ENCODE results near the gene RCBTB2. TPM values are rescaled to one million over a fixed set of nuclear protein-coding genes. Genes with fewer than 3 reads are reported as not detected.

The RCBTB2 gene
- total RNA-seq, 1 donor from 2014 or later: 13.5 TPM

DNA sequence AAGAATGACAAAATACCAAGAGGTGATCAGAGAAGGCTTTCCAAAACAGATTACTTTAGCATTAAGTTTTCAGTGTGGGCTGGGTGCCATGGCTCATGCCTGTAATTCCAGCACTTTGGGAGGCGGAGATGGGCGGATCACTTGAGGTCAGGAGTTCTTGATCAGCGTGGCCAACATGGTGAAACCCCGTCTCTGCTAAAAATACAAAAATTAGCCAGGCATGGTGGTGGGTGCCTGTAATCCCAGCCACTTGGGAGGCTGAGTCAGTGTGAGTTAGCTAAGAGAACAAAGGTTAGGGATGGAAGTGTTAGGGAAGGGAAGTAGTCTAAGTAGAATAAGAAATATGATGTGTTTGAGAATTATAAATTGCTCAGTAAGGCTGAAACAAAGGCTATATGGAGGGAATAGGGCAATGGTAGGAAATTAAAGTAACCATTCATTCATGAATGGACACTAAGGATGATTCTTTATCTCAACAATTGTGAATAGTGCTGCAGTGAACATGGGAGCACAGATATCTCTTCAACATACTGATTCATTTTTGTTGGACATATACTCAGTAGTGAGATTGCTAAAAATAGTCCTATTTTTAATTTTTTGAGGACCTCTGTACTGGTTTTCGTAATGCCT is 3.9 kb upstream of the RCBTB2 start:
- ATAC-seq (no peak), DNase-seq (no peak)
- intact Hi-C loops (cut with micrococcal nuclease): no loop called here

DNA sequence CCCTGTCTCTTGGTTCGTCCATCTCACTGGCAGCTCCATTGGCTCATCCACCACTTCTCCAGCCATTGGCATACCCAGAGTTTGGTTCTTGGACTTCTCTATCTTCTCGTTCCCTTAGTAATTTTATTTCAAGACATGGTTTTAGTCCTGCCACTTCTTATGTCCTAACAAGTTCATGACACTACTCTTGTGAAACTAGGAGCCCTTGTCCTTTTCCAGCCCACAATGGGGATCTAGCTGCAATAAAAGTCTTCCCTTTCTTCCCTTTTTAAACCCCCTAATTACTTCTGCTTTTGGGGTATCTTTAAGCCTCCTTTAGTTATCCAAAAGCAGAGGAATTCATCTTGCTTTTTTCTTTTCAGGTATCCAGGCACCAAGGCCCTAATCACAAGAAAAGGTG is 2.9 kb upstream of the RCBTB2 start:
- ATAC-seq (no peak), DNase-seq (no peak)
- intact Hi-C loops (cut with micrococcal nuclease): no loop called here

DNA sequence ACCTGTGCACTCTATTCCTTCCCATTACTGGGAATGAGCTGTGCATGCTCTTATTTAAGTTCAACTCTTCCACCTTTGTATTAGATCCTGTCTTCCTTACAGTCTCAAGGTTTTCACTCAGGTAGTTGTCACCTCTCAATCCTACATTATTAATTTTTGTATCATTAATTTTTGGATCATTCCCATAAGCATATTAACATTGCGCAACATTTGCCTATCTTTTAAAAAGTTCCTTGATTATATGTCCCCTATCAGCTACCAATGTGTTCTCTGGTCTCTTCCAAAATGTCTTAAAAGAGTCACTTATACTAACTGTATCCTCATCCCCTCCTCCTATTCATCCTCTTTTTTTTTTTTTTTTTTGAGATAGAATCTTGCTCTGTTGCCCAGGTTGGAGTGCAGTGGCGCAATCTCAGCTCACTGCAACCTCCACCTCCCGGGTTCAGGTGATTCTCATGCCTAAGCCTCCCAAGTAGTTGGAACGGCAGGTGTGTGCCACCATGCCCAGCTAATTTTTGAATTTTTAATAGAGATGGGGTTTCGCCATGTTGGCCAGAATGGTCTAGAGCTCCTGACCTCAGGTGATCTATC is 2.1 kb upstream of the RCBTB2 start:
- intact Hi-C loops (cut with micrococcal nuclease): no loop called here
- ATAC-seq: no peak

DNA sequence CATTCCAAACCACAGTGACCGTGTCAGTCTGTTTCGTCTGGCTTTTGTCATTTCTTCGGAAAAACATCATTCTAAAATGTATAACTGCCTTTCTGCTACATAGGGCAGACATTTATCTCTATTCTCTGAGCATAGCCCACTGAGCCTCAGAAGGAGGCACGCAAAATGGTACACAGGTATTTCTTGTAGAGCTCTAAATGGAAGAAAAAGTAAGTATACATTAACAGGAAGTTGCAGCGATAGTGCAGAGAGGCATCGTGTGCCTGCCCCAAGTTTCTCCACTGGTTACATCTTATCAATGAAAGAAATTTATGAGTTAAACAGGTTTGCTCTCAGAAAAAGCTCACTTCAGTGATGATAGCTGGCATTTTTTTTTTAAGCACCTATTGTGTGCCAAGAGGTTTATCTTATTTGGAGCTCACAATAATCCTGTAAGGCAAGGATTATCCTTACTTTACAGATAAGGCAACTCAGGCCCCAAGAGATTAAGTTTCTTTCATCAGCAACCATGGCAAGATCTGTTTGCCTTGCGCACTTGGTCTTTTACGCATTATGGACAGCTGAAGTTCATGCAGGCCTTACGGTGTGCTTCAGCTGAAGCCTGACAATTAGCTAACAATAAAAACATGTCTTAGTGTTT is 1.2 kb upstream of the RCBTB2 start:
- intact Hi-C loops (cut with micrococcal nuclease): no loop called here
- ATAC-seq (no peak), DNase-seq (no peak)

More for the DNA sequence above, 2.1 kb upstream of the RCBTB2 start:
- DNase-seq: no peak

DNA sequence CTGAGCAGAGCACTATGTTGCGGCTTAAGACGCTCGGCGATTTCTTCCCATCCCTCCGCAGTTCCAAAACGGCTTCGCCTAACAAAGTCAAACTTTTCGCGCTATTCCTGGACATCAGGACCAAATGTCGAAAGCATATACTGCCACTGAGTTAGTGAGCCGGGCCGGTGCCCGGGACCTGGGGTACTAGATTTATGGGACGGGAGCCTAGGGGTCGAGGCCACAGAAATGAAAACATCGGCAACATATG is 699 bp downstream of the RCBTB2 start:
- intact Hi-C loops (cut with micrococcal nuclease): no loop called here
- ATAC-seq (peak; percentile 43), DNase-seq (no peak)

DNA sequence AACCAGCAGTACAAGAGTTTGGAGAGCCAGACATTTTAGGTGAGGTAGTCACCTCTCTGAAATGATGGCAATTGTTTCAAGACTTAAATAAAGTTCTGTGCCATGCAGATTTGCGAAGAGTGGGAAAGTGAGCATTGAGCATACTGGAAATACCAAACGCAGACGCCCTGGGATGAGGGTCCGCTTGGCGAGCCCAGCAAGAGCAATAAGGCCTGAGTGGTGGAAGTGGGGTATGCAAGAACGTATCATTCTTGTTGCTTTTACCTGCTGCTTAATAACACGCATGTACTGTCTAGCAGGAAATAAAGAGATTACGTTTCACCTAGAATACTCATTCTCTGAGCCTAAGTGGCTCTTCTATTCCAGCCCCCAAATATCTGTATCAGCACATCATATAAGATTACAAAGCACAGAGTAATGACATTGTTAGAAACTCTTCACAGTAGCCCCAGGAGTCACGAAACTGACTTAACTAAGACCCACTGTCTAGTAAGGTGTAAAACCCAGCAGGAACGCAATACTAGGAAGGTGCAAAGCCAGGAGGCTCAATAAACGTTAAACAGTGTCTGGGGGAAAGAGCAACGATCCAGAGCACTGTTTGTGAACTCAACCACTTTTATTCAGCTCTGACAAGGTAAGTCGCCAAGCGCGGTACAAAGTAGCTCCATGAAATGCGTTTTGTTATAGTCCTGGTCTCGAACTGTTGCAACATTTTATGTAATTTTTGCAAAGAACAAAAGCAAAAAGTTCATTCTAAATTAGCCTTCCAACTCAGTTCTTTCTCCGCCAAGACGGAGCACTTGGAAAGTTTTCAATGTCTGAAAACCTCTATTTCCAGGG is 1.2 kb downstream of the RCBTB2 start:
- DNase-seq (no peak), ATAC-seq (peak; percentile 2)
- intact Hi-C loops (cut with micrococcal nuclease): no loop called here

DNA sequence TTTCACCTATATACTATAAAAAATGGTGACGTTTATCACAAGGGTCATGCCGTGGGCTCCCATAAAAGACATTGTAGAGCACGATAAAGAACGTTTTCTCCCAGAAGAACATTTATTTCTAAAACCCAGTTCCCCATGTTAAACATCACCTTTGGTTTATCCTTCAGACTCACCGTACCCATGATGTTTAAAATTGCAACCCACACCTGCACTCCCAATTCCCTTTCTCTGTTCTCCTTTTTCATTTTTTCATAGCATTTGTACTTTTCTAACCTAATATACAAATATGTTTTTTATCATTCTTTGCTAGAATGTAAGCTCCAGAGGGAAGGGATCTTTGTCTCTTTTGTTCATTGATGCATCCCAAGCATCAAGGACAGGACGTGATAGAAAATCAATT is 2.0 kb downstream of the RCBTB2 start:
- ATAC-seq: no peak
- DNase-seq: no peak
- intact Hi-C loops (cut with micrococcal nuclease): no loop called here

DNA sequence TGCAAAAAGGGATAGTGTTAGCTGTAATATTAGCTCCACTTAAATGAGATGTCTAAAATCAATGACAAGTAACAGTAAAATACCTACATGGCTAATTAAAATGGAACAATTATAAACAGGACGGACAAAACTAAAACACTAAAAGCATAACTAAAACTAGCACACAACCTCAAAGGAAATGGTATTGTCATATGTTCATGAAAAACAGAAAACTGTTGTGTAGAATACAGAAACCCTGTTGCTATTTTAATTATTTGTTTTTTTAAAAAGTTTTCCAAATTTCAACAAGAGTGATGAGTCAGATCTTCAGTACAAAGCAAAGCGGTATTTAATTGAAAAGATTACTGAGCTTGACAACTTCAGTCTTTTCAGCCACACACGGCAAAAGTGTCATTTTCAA is 4.2 kb downstream of the RCBTB2 start:
- intact Hi-C loops (cut with micrococcal nuclease): loop anchor here (10.0 kb wide), 1 partner anchor 46 kb away; no protein-coding TSS in a partner anchor
- ATAC-seq (no peak), DNase-seq (no peak)

DNA sequence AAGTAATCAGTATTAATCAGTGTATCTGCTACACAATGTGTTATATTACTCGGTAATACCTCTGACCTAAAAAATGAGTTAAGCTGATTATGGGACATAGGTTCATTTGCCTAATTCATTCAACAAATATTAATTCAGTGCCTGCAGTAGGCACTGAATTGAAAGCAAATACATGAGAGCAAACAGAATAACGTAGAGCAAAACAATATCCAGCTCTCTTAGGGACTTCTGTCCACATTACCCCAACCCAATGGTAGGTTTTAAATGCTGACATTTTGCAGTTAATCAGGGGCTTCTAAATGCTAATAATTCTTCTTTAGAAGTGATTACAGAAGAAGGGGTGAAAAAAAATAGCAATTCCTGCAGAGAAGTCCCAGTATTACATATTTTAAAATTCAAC is 4.9 kb downstream of the RCBTB2 start:
- DNase-seq (no peak), ATAC-seq (no peak)
- intact Hi-C loops (cut with micrococcal nuclease): loop anchor here (10.0 kb wide), 1 partner anchor 47 kb away; no protein-coding TSS in a partner anchor

DNA sequence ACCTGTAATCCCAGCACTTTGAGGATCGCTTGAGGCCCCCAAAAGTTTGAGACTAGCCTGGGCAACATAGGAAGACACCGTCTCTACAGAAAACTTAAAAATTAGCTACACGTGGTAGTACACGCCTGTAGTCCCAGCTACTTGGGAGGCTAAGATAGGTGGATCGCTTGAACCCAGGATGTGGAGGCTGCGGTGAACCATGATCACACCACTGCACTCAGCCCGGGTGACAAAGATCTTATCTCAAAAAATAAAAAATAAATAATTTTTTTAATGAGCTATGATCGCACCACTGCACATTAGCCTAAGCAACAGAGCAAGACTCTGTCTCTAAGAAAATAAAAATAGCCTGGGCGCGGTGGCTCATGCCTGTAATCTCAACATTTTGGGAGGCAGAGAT is 6.6 kb downstream of the RCBTB2 start:
- DNase-seq (no peak), ATAC-seq (no peak)
- intact Hi-C loops (cut with micrococcal nuclease): loop anchor here (10.0 kb wide), 1 partner anchor 49 kb away; no protein-coding TSS in a partner anchor

DNA sequence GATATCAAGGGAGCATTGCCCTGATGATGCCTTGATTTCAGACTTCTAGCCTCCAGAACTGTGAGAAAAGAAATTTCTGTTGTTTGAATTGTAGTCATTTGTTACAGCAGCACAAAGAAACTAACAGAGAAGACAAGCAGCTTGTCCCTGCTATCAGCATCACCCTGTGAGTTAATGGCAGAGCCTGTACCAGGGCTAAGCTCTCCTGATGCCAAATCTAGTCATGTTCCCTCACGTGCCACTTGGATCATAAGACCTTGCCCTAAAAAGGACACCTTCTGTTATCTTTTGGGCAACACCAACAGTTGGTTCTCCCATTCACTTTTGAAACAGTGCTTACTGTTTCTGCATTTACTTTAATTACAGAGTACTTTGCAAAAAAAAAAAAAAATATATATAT is 14.8 kb downstream of the RCBTB2 start:
- peak; percentile 82 for ATAC-seq
- DNase-seq: no peak
- intact Hi-C loops (cut with micrococcal nuclease): no loop called here

DNA sequence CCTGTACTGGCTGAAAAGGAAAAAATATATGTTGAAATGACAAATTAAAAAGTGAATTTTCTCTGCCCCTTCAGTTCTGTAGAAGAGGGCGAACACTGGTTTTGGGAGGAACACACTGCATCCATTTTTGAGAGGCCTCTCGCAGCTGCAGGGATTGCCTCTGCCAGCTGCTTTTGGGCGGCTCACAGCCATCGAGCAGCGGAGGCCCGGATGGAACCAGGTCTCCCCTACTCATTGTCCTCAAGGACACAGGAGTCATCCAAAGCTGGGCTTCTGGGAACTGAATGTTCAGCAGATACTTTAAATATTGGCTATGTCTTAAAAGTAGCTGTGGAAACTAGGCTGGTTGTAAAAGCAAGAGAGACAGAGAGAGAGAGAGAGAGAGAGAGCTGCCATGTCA is 17.1 kb downstream of the RCBTB2 start:
- intact Hi-C loops (cut with micrococcal nuclease): no loop called here
- DNase-seq: no peak
- peak; percentile 40 for ATAC-seq

DNA sequence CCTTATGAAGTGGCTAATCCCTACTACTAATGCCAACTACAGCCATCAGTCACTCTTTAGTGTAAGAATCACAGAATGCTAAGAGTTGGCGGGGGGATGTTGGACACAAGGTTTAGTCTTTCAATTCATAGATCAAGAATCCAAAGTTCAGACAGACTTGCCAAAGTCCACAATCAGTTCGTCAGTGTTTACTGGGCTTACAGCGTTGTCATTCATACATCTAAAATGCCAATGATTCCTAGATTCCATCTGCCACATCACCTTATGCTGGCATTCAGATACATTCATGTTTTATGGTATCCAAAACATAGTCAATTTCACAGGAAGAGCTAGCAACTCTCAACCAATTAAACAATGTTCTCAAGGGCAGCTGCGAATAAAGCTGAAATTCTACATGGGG is 18.1 kb downstream of the RCBTB2 start:
- DNase-seq: no peak
- intact Hi-C loops (cut with micrococcal nuclease): no loop called here

DNA sequence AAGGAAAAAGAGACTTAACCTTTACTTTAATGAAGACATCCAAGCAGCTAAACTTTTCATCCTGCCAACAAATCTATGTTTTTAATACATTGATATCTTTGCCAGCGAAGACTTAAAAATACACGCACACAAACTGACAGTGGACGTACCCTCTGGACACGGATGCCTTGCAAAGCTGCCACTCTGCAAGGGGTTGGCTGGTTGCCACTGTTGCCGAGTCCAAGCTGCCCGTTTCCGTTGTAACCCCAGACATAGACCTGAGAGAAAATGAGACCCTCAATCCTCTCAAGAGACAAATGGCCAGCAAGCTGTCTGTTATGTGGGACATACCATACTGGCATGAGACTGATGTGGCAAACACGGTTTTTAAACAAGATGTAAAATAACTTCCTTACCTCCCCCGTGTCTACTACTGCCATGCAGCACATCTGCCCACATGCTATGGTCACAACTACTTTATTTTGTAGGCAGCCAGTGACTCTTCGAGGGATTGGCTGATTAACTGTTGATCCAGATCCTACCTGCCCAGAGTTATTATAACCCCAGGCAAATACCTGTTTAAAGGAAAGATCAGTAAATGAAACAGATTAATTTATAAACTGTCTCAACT is 21.2 kb downstream of the RCBTB2 start:
- DNase-seq (peak; percentile 58), ATAC-seq (peak; percentile 56)
- intact Hi-C loops (cut with micrococcal nuclease): no loop called here

More for the DNA sequence above, 18.1 kb downstream of the RCBTB2 start:
- ATAC-seq: no peak

DNA sequence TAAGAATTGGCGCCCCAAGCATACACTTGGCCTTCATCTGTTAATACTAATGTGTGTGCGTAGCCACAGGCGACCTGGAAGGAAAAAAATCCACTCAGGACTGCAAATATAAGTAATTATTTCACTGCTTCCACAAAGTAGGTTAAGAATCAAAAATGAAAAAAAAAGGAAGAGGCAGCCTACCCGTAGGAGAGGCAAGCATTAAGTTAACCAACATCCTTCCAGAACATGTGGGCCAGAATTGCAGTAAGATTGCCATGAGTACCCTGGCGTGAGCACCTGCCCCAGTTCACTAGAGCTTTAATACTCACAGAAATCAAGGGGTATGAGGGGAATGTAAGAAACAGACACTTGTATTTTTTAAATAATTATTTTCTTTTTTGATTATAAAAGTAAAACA is 22.2 kb downstream of the RCBTB2 start:
- intact Hi-C loops (cut with micrococcal nuclease): no loop called here
- no peak for DNase-seq
- ATAC-seq: no peak

DNA sequence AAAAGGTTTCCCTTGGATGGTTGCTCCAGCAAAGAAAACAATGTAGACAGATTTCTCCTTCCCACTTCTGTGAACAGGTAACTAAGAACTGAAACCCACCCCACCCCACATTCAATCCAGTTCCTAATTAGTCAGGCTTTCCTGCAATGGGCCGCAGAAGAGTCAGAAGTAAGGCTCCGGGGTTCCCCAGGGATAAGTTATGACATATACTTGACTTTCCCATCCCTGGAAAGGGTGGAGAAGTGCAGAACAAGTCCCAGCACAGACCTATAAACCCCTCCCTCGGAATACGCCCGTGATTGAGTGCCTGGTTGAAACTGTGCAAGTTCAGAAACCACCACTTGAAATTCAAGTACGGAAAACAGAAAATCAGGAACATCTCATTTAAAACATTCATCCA is 24.9 kb downstream of the RCBTB2 start:
- intact Hi-C loops (cut with micrococcal nuclease): no loop called here
- no peak for ATAC-seq
- no peak for DNase-seq

DNA sequence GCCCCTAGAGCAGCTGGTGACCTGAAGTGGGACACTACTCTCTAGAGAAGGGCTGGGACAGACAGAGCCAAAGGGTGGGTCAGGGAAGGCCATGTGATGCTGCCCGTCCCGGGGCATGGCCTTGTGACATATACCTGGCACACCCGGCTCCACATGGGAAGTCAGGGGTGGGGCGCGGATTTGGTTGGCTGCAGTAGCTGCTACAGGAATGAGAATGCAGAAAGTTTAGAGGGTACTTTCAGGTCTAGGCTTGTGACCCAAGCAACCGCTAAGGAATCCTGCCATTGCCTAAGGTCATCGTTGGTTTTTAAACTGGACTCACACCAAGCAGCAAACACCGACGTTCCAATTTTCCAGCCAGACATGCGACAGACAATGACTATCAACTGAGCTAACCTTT is 25.9 kb downstream of the RCBTB2 start:
- ATAC-seq (peak; percentile 19), DNase-seq (no peak)
- intact Hi-C loops (cut with micrococcal nuclease): no loop called here

DNA sequence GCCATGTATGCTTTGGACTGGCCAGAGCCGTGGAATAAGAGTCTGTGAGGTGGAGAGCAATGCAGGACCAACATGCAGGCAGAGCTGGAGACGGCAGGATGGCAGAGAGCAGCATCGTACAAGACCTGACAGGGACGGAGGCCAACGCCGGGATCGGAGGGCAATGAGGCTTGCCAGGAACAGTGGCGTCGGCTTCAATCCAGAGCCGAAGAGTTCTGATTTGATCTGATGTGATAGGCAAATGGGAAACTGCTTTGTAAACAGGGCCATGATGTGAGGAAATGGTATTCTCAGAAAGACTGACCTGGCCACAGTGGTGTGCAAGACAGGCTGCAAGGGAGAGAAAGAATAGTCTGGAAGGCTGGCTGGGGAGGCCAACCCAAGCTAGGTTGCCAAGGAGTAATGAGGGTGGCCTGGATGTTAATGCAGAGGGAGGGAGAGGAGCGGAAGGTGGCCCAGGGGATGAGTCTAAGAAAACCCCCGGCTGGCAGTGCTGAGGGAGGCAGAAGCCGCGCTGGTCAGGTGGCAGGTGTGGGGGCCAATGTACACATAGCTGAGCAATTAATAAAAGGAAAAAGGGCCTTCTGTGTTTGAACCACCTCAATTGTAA is 26.7 kb downstream of the RCBTB2 start:
- peak; percentile 39 for DNase-seq

DNA sequence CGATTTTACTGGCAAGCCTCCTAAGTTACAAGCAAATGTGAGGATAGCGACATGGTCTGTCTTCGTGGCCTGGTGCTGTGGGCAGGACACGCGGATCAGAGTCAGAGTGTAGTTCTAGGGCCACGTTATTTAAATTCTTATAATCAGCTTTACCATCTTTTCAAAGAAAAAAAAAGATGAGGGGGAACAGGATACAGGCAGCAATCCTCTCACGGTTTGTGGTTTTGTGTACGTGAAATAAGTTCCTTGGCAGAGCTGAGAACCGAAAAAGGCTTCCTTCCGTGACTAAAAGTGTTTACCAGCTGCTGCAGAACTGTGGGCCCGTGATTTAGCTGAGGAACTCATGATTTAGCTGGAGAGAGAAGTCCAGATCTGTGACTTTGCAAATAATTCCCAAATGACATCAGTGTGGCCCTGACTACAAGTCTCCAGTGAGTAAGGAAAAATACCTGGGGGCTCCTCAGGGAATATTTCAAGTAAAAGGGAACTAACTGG is 27.2 kb downstream of the RCBTB2 start:
- intact Hi-C loops (cut with micrococcal nuclease): no loop called here
- DNase-seq (no peak), ATAC-seq (peak; percentile 73)

More for the DNA sequence above, 26.7 kb downstream of the RCBTB2 start:
- peak; percentile 10 for ATAC-seq
- intact Hi-C loops (cut with micrococcal nuclease): no loop called here
